Measurements from ENCODE around the gene POLRMT. TPM values are rescaled to one million over a fixed set of nuclear protein-coding genes. Genes with fewer than 3 reads are reported as not detected.
"Not testable (repeated sequence)": the region's sequence is repeated elsewhere in the genome, so short reads cannot be mapped to it uniquely, and the experiment has no call there.

Gene POLRMT
- total RNA-seq, 1 donor from 2014 or later, result 58.2 TPM

GRCh38 chr19:634975-635652 is 1.8 kb upstream of the POLRMT start:
- ChIA-PET POLR2A (interaction anchor here (0.5 kb wide), 1 partner anchor 139 kb away, joined by 4 read pairs; no protein-coding TSS in a partner anchor), CTCF (no interaction called here)
- Mint-ChIP-seq H3K4me1 (peaks cover 42% of the 10 kb centered on the region), H3K9me3 (no peaks in the 10 kb centered on the region), H3K27me3 (no peaks in the 10 kb centered on the region), H3K4me3 (no peak overlapping the region), H3K27ac (no peak overlapping the region), H3K36me3 (ENCODE audit: low read depth) (peaks cover 11% of the 10 kb centered on the region)
- intact Hi-C loops (cut with micrococcal nuclease), result loop anchor here (5.0 kb wide), 1 partner anchor 123 kb away; no protein-coding TSS in a partner anchor
- no peak for TF ChIP-seq CTCF (IDR thresholded peaks at IDR 0.05)
- ATAC-seq (ENCODE audit: low read depth) (no peak), DNase-seq (no peak)

- H3K9me3 Mint-ChIP-seq, result no peaks in the 10 kb centered on the region
- no peak for TF ChIP-seq CTCF (IDR thresholded peaks at IDR 0.05)
- peak overlapping the region; percentile 93 for H3K27ac Mint-ChIP-seq
- intact Hi-C loops (cut with micrococcal nuclease), result loop anchor here (1.0 to 5.0 kb wide), 6 partner anchors 23 to 122 kb away; partner anchors contain the start of genes BSG, HCN2 and RNF126
- POLR2A ChIA-PET, result interaction anchor here (0.7 to 1.4 kb wide), 8 partner anchors 10 to 163 kb away, joined by 3 to 12 read pairs (median 4); partner anchors contain the start of gene PTBP1
- peaks cover 37% of the 10 kb centered on the region for H3K4me1 Mint-ChIP-seq
- H3K4me3 Mint-ChIP-seq, result peak overlapping the region; percentile 95
- DNase-seq (no peak), ATAC-seq (ENCODE audit: low read depth) (no peak)
- no peaks in the 10 kb centered on the region for H3K27me3 Mint-ChIP-seq
- CTCF ChIA-PET, result no interaction called here
- H3K36me3 Mint-ChIP-seq (ENCODE audit: low read depth), result peaks cover 19% of the 10 kb centered on the region
These were observed 676 bp upstream of the POLRMT start for GRCh38 chr19:633786-634639.

GRCh38 chr19:632579-633067 is 714 bp downstream of the POLRMT start:
- Mint-ChIP-seq H3K4me1 (peaks cover 32% of the 10 kb centered on the region), H3K4me3 (peak overlapping the region; percentile 95), H3K27me3 (no peaks in the 10 kb centered on the region), H3K27ac (peak overlapping the region; percentile 93), H3K36me3 (ENCODE audit: low read depth) (peaks cover 30% of the 10 kb centered on the region), H3K9me3 (no peaks in the 10 kb centered on the region)
- ChIA-PET POLR2A (interaction anchor here (1.1 kb wide), 2 partner anchors 31 to 49 kb away, joined by 3 to 4 read pairs; no protein-coding TSS in a partner anchor), CTCF (no interaction called here)
- ATAC-seq (ENCODE audit: low read depth) (peak; percentile 8), DNase-seq (peak; percentile 50)
- TF ChIP-seq CTCF (IDR thresholded peaks at IDR 0.05), result no peak
- intact Hi-C loops (cut with micrococcal nuclease), result loop anchor here (1.0 to 5.0 kb wide), 6 partner anchors 22 to 120 kb away; partner anchors contain the start of genes BSG, HCN2 and RNF126

- TF ChIP-seq CTCF (IDR thresholded peaks at IDR 0.05), result no peak
- intact Hi-C loops (cut with micrococcal nuclease), result loop anchor here (5.0 kb wide), 1 partner anchor 118 kb away; no protein-coding TSS in a partner anchor
- peaks cover 22% of the 10 kb centered on the region for H3K4me1 Mint-ChIP-seq
- no peaks in the 10 kb centered on the region for H3K27me3 Mint-ChIP-seq
- H3K4me3 Mint-ChIP-seq, result no peak overlapping the region
- POLR2A ChIA-PET, result no interaction called here
- H3K36me3 Mint-ChIP-seq (ENCODE audit: low read depth), result peaks cover 42% of the 10 kb centered on the region
- ATAC-seq (ENCODE audit: low read depth) (no peak), DNase-seq (no peak)
- no peaks in the 10 kb centered on the region for H3K9me3 Mint-ChIP-seq
- H3K27ac Mint-ChIP-seq, result no peak overlapping the region
- CTCF ChIA-PET, result no interaction called here
These were observed 3.2 kb downstream of the POLRMT start for GRCh38 chr19:629961-630714.

GRCh38 chr19:629515-629914 is 3.8 kb downstream of the POLRMT start:
- POLR2A ChIA-PET; H3K27ac Mint-ChIP-seq; CTCF ChIA-PET; intact Hi-C loops (cut with micrococcal nuclease); DNase-seq; H3K9me3 Mint-ChIP-seq; H3K27me3 Mint-ChIP-seq; ATAC-seq (ENCODE audit: low read depth); H3K4me3 Mint-ChIP-seq: not testable (repeated sequence)
- Mint-ChIP-seq H3K4me1 (peaks cover 22% of the 10 kb centered on the region), H3K36me3 (ENCODE audit: low read depth) (peaks cover 44% of the 10 kb centered on the region)
